Thymus (tissue), 11 donors: ENCODE measurements around the gene HTD2. TPM values are rescaled to one million over a fixed set of nuclear protein-coding genes. Genes with fewer than 3 reads are reported as not detected.
A peak's percentile ranks its signal among the peaks of the same experiment; 100 is the strongest.
"Not testable (repeated sequence)": the region's sequence is repeated elsewhere in the genome, so short reads cannot be mapped to it uniquely, and the experiment has no call there.

ENCODE experiments used
- DNase-seq, 9 donors: peaks; one replicate each; pipeline ENCODE4 v3.0.0-alpha.2; 2013; ENCODE audit warnings: low spot score in 9 of 9, low read depth in 6 of 9, missing footprints in 1 of 9
- H3K27ac ChIP-seq, 2 donors: one replicate each; pipeline ENCODE4 v1.5.1; 2013; ENCODE audit warnings: control low read depth in 1 of 2, low read depth in 1 of 2, low read length in 1 of 2, mild to moderate bottlenecking in 1 of 2, moderate library complexity in 1 of 2
- H3K27me3 ChIP-seq, 2 donors: one replicate each; pipeline ENCODE4 v1.5.1; 2013; ENCODE audit warnings: low read length in 1 of 2; ENCODE audit not compliant: control insufficient read depth in 2 of 2, insufficient read depth in 1 of 2
- H3K36me3 ChIP-seq, 2 donors: one replicate each; pipeline ENCODE4 v1.5.1; 2013; ENCODE audit warnings: low read length in 1 of 2, mild to moderate bottlenecking in 1 of 2, moderate library complexity in 1 of 2; ENCODE audit not compliant: control insufficient read depth in 2 of 2, insufficient read depth in 2 of 2
- H3K4me1 ChIP-seq, 2 donors: one replicate each; pipeline ENCODE4 v1.5.1; 2013; ENCODE audit warnings: low read length in 2 of 2; ENCODE audit not compliant: control insufficient read depth in 2 of 2, insufficient read depth in 2 of 2
- H3K4me3 ChIP-seq, 2 donors: one replicate each; pipeline ENCODE4 v1.5.1; 2013; ENCODE audit warnings: low read length in 2 of 2, control low read depth in 1 of 2, mild to moderate bottlenecking in 1 of 2
- H3K9me3 ChIP-seq, 2 donors: one replicate each; pipeline ENCODE4 v1.5.1; 2013; ENCODE audit warnings: low read length in 1 of 2, mild to moderate bottlenecking in 1 of 2; ENCODE audit not compliant: control insufficient read depth in 2 of 2, insufficient read depth in 1 of 2
- WGBS: extraction: QIAGEN DNeasy Blood & Tissue Kit; methylation state at CpG from one replicate; pipeline ENCODE4 v1.1.7; 2013; 5-methylcytosine and 5-hydroxymethylcytosine counted together
- polyA plus RNA-seq: library from polyadenylated mRNA; stranded (reverse); fragments of 200-250 nt; gene quantifications from one replicate; pipeline ENCODE4 v1.2.3, GENCODE V29; 2013
- total RNA-seq: library from RNA; stranded (reverse); fragments of 120-200 nt; gene quantifications from one replicate; pipeline ENCODE4 v1.2.4, GENCODE V29; 2013
- donor health status: healthy.

Gene HTD2
- total and polyA plus RNA-seq, 2 donors = 6.3 to 6.9 TPM

DNA sequence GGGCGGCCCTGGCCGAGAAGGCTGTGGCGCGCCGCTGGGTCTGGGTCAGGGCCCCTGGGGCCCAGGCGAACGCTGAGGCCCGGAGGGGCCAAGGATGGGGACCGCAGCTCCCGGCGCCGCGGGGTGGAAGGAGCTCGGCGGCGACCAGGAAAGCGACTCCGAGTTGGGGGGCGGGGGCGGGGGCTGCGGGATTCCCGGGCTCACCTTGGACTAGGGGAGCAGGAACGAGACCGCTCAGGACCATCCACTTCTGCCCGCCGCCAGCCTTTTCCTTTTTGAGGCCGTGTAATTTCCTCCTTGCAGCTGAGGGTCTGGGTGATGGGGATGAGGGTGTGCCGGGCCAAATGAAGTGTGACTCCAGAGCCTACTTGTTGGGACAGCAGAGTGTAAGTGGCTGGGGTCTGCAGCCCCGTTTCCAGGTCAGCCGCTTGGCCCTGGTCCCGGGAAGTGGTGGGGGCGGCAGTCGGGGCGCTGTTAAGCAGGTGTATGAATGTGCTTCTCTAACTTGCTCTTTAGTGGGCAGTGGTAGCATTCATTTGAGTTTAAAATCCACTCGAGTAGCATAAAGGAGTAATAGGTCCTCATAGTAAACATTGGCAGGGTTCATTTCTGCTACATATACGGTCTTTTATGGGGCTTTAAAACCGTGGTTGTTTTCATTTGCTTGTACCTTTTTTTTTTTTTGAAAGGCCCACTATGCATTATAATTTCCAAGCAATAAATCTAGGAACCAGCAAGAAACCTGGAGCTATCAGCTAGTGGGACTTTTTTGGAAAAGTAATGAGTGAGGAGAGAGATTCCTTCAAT is 27.1 kb downstream of the HTD2 start:
- H3K27me3 ChIP-seq = no peaks in the 10 kb centered on the region
- H3K9me3 ChIP-seq = peaks cover 0 to 1% of the 10 kb centered on the region in 2 donors
- peak in 6 of 9 donors; percentile 18 to 62 (median 34) for DNase-seq
- H3K36me3 ChIP-seq = no peaks in the 10 kb centered on the region
- H3K4me1 ChIP-seq = peaks cover 5 to 19% of the 10 kb centered on the region in 2 donors
- H3K27ac ChIP-seq = no peak overlapping the region
- WGBS = 1% methylated on average over 37 of the region's 37 CpGs
- H3K4me3 ChIP-seq = peak overlapping the region; percentile 56 to 97

DNA sequence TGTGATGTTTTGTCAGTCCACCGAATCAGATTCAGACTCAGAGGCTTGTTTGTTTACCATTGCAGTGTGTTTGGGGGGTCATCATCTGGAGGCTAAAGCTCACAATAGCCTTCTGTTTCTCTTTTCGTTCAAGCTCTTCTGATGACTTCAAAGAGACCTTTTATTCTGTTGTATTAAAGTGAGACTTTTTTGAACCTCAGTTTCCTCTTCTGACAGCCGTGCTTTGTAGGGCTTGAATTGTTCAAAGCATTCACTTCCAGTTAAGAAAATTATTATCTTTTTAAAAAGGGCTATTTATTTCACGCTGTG is 27.6 kb downstream of the HTD2 start:
- no peaks in the 10 kb centered on the region for H3K27me3 ChIP-seq
- H3K4me3 ChIP-seq = peak overlapping the region; percentile 56 to 97
- H3K4me1 ChIP-seq = peaks cover 5 to 19% of the 10 kb centered on the region in 2 donors
- H3K27ac ChIP-seq = no peak overlapping the region
- WGBS = 54% methylated on average over 4 of the region's 4 CpGs
- H3K36me3 ChIP-seq = no peaks in the 10 kb centered on the region
- DNase-seq = no peak
- H3K9me3 ChIP-seq = peaks cover 0 to 1% of the 10 kb centered on the region in 2 donors

DNA sequence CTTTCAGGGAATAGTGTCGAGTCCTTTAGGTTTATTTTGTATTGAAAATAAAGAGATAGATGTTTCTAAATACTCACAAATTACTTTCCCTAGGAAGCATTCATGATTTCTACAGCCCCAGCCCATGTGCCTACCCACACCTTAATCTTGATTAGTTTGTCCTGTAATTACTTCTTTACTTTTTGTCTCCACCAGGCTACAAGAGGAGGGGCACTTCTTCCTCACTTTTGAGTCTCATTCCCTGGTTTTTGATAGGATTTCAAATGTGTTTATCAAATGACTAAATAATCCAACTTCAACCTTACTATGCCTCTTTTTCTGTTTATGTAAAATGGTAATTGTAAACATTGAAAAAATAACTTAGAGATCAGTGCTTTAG is 28.2 kb downstream of the HTD2 start:
- no peak overlapping the region for H3K27ac ChIP-seq
- WGBS = 97% methylated on average over 1 of the region's 1 CpG
- no peaks in the 10 kb centered on the region for H3K36me3 ChIP-seq
- H3K4me1 ChIP-seq = peaks cover 5 to 19% of the 10 kb centered on the region in 2 donors
- no peaks in the 10 kb centered on the region for H3K27me3 ChIP-seq
- no peak overlapping the region for H3K4me3 ChIP-seq
- H3K9me3 ChIP-seq = peaks cover 0 to 1% of the 10 kb centered on the region in 2 donors
- no peak for DNase-seq

DNA sequence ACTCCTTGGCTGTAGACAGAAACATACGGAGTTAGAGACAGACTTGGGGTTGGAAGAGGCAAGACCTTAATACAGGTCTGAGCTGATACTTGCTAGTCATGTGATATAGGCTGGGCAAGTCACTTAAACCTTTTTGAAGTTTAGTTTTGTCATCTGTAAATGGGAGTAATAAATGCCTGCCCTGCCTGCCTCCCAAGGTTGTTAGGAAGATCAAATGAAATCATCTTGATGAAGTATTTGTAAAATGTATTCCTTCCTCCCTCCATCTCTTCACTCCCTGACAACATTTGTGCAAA is 29.3 kb downstream of the HTD2 start:
- H3K4me1 ChIP-seq = peaks cover 5 to 19% of the 10 kb centered on the region in 2 donors
- 92% methylated on average over 1 of the region's 1 CpG for WGBS

DNA sequence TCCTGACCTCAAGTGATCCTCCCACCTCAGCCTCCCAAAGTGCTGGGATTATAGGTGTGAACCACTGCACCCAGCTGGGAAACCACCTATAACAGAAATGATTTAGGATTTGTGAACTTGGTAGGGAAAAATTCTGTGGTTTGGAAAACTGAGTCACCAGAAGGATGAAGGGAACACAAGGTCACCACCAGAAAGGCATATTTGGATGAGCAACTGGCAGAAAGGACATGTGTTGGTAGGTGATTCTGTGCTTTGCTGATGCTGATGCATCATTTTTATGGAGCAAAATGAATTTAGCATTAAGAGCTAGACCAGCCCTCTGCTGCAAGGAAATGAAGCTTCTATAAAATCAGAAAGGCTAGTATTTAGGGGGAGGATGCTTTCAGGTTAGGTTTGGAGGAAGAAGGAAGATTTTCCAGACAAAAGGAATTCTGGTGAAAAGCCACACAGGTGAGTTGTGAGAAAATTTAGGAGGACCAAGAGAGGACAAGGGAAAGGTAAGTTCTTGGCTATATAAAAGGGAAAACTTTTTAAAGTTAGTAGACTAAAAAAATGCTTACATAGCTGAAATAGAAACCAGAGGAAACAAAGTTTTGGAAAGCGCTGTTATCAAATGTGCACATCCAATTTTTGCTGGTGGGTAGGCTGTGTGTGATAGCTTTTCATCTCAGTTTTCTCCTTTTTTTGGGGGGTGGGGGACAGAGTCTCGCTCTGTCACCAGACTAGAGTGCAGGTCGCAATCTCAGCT is 30.0 kb downstream of the HTD2 start:
- 96% methylated on average over 3 of the region's 3 CpGs for WGBS
- Histone ChIP-seq H3K27me3 (no peaks in the 10 kb centered on the region), H3K4me1 (peaks cover 5 to 19% of the 10 kb centered on the region in 2 donors), H3K4me3 (no peak overlapping the region), H3K36me3 (peaks cover 0 to 5% of the 10 kb centered on the region in 2 donors), H3K27ac (no peak overlapping the region), H3K9me3 (peaks cover 0 to 1% of the 10 kb centered on the region in 2 donors)
- DNase-seq = no peak

More for the DNA sequence above, 29.3 kb downstream of the HTD2 start:
- no peaks in the 10 kb centered on the region for H3K36me3 ChIP-seq
- no peak overlapping the region for H3K4me3 ChIP-seq
- no peaks in the 10 kb centered on the region for H3K27me3 ChIP-seq
- peaks cover 0 to 1% of the 10 kb centered on the region in 2 donors for H3K9me3 ChIP-seq
- no peak for DNase-seq
- peak overlapping the region in 1 of 2 donors; percentile 14 for H3K27ac ChIP-seq

DNA sequence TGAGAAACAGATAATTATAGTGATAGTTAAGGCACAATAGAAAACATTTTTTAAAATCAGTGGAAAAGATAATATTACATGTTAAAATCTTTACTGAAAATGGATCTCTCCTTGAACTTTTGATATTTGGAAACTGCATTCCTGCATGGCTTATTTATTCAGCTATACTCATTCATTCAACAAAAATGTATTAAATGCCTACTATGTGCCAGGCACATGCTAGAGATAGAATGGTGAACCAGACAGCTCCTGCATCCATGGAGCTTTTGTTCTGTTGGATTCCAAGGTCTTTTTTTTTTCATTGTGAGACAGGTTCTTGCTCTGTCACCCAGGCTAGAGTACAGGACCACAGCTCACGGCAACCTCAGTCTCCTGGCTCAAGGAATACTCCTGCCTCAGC is 30.9 kb downstream of the HTD2 start:
- Histone ChIP-seq H3K9me3 (peaks cover 0 to 1% of the 10 kb centered on the region in 2 donors), H3K4me1 (peaks cover 4 to 16% of the 10 kb centered on the region in 2 donors), H3K36me3 (peaks cover 0 to 5% of the 10 kb centered on the region in 2 donors), H3K27ac (no peak overlapping the region), H3K4me3 (no peak overlapping the region), H3K27me3 (no peaks in the 10 kb centered on the region)
- no peak for DNase-seq
- 100% methylated on average over 1 of the region's 1 CpG for WGBS

DNA sequence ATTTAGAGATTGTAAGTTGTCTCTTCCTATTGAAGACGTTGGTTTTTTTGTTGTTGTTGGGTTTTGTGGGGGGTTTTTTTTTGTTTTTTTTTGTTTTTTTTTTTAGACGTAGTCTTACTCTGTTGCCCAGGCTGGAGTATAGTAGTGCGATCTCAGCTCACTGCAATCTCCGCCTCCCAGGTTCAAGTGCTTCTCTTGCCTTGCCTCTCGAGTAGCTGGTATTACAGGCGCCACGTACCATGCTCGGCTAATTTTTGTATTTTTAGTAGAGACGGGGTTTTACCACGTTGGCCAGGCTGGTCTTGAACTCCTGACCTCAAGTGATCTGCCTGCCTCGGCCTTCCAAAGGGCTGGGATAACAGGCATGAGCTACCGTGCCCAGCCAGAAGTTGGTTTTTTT is 32.8 kb downstream of the HTD2 start:
- not testable (repeated sequence) for H3K27ac ChIP-seq, H3K4me1 ChIP-seq, H3K4me3 ChIP-seq, H3K27me3 ChIP-seq, H3K9me3 ChIP-seq, H3K36me3 ChIP-seq, DNase-seq
- 96% methylated on average over 12 of the region's 12 CpGs for WGBS

DNA sequence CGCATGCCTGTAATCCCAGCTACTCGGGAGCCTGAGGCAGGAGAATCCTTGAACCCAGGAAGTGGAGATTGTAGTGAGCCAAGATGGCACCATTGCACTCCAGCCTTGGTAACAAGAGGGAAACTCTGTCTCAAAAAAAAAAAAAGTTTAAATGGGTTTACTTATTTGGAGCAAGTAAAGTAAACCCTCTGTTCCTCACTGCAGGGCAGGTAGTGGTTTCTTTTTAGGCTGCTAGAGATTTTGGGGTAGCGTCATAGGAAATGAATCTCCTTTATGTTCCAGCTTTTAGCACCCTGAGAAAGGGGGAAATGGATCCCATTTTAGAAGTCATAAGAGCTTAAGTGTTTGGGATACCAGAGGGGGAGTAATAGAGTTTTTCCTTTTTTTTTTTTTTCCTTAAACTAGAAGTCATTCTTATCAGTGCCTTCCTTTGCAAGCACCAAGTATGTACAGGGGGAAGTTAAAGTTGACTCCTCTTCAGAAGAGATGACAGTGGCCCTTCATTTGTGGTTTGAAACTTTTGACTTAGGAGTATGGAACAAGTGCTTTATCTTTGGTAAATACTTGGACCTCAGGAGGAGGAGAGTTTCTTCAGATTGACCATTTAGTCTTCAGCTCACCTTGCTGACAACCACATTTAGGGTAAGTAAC is 34.4 kb downstream of the HTD2 start:
- Histone ChIP-seq H3K4me1 (peaks cover 0 to under 1% of the 10 kb centered on the region in 2 donors), H3K27me3 (no peaks in the 10 kb centered on the region), H3K36me3 (peaks cover 0 to 5% of the 10 kb centered on the region in 2 donors), H3K9me3 (no peaks in the 10 kb centered on the region), H3K4me3 (no peak overlapping the region), H3K27ac (no peak overlapping the region)
- DNase-seq = no peak
- WGBS = 96% methylated on average over 3 of the region's 3 CpGs

DNA sequence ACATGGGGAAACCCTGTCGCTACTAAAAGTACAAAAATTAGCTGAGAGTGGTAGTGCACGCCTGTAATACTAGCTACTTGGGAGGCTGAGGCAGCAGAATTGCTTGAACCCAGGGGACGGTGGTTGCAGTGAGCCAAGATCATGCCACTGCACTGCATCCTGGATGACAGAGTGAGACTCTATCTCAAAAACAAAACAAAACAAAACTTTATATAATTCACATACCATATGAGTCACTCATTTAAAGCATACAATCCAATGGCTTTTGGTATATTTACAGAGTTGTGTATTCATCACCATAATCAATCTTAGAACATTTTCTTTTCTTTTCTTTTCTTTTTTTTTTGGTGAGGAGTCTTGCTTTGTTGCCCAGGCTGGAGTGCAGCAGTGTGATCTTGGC is 35.1 kb downstream of the HTD2 start:
- no peaks in the 10 kb centered on the region for H3K4me1 ChIP-seq
- H3K36me3 ChIP-seq = peaks cover 0 to 5% of the 10 kb centered on the region in 2 donors
- DNase-seq = no peak
- H3K27ac ChIP-seq = no peak overlapping the region
- 96% methylated on average over 3 of the region's 3 CpGs for WGBS
- no peak overlapping the region for H3K4me3 ChIP-seq
- H3K27me3 ChIP-seq = no peaks in the 10 kb centered on the region
- no peaks in the 10 kb centered on the region for H3K9me3 ChIP-seq
